NCI-H774 (cell line): ENCODE data around the gene LGALS3.
A peak's percentile ranks its signal among the peaks of the same experiment; 100 is the strongest.
"Not testable (repeated sequence)": the region's sequence is repeated elsewhere in the genome, so short reads cannot be mapped to it uniquely, and the experiment has no call there.

ENCODE experiments used
- DNase-seq: peaks from one replicate; lab custom pipeline; 2025; lab: John Stamatoyannopoulos, UW

LGALS3 gene

DNA sequence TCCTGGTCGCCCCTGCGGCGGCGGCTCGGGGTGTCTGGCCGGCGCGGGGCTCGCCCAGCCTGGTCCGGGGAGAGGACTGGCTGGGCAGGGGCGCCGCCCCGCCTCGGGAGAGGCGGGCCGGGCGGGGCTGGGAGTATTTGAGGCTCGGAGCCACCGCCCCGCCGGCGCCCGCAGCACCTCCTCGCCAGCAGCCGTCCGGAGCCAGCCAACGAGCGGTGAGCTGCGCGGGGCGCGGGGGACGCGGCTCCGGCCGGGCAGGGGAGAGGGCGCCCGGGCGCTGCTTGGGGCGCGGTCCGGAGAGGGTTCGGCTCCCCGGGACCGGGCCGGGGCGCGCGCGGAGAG, at the start of gene LGALS3:
Gene LGALS3 (plus strand): TSS at position 167 of the 342 bp plus-strand sequence. CDS start 8,122 bp downstream, outside the sequence.
- no peak for DNase-seq

DNA sequence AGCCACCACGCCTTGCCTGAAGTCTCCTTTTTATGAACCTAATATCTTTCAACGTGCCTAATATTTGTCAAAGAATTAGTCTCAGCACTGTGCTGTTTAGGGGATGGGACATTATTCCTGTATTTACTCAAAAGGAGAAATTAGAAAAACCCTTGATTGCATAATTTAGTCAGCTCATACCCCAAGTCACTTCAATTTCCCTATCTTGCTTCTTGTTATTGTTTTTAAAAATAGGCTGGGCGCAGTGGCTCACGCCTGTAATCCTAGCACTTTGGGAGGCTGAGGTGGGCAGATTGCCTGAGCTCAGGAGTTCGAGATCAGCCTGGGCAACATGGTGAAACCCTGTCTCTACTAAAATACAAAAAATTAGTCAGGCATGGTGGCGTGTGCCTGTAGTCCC, 49.1 kb upstream of the LGALS3 start:
- not testable (repeated sequence) for DNase-seq

DNA sequence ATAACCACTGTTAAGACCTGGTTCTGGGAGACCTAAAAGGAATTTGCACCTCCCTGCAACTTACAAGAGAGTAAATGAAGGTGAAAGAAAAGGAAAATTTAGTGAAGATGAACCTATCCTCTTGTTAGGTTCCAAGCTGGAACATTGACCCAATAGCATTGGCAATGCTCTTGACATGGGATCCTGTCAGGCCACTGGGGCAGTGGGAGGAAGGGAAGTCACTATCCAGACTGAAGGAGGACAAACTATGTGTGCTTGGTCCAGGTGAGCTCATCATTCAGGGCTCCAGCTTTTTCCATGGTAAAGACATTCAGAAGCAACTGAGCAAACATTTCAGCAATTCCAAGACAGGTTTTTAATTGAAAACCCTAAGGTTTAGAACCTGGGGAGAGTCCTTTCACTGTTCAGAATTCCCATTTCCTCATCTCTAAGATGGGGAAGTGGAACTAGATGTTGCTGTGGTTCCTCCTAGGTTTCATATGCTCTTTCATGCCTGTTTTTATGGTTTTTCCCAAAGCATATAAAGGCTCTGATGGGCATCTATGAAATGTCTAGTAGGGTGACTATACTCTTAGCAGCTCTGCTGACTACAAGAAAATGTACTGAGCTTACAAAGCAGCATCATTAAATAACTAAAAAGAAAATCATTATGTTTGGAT, 44.5 kb upstream of the LGALS3 start:
- no peak for DNase-seq

DNA sequence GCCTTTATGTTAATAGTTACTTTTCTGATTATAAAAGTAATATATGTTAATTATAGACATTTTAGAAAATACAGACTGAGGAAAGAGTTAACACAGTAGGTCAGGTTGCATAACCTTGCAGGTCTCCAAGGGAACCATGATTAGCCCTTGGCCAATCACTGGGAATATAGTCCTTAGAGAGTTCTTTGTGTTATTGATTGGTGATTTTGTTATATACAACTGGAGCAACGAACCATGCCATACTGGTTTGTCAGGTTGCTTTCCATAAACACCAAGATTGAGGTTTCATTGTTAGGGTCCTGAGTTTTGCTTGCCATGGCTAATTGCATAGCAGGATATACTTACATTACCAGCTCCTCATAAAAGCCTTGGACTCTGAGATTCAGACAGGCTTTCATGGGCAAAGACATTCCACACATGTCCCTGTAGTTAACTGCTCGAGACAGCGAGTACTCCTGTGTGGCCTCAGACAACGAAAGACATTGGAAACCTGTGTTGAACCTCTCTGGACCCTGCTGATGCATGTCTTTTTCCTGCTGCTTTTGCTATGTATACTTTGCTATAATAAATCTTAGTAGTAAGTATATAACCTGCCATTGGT, 43.9 kb upstream of the LGALS3 start:
- DNase-seq: no peak

DNA sequence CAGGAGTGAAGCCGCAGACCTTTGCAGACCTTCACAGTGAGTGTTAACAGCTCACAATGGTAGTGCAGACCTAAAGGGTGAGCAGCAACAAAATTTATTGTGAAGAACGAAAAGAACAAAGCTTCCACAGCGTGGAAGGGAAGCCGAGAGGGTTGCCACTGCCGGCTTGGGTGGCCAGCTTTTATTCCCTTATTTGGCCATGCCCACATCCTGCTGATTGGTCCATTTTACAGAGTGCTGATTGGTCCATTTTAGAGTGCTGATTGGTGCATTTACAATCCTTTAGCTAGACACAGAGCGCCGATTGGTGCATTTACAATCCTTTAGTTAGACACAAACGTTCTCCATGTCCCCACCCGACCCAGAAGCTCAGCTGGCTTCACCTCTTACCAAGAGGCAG, 42.1 kb upstream of the LGALS3 start:
- no peak for DNase-seq

DNA sequence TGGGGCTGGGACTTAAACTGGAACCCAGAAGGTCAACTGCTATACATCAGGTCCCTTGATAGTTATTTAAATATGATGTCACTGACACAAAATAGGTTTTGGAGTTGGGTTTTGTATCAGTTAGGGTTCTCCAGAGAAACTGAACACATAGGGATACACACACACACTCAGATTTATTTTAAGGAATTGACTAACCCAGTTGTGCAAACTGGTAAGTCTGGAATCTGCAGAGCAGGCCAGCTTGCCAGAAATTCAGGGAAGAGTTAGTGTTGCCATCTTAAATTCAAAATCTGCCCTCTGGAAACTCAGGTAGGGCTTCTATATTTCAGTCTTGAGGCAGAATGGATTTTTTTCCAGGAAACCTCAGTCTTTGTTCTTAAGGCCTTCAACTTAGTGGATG, 40.7 kb upstream of the LGALS3 start:
- DNase-seq: no peak

DNA sequence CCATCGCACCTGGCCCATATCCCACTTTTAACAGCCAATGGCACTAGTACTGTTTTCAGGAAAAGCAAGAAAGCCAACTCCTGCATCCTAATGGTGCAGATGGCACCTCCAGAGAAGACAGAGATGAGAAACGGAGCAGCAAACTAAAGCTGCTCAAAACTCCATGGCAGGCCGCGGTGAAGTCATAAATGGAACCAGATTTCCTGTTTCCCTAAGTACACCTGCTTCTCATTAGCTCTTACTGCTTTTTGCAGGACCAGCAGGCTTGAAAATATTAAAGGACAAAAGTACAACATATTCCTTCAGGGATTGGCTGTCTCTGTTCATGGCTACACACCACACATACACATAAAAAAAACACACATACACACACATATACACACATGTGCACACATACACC, 36.7 kb upstream of the LGALS3 start:
- DNase-seq: no peak

DNA sequence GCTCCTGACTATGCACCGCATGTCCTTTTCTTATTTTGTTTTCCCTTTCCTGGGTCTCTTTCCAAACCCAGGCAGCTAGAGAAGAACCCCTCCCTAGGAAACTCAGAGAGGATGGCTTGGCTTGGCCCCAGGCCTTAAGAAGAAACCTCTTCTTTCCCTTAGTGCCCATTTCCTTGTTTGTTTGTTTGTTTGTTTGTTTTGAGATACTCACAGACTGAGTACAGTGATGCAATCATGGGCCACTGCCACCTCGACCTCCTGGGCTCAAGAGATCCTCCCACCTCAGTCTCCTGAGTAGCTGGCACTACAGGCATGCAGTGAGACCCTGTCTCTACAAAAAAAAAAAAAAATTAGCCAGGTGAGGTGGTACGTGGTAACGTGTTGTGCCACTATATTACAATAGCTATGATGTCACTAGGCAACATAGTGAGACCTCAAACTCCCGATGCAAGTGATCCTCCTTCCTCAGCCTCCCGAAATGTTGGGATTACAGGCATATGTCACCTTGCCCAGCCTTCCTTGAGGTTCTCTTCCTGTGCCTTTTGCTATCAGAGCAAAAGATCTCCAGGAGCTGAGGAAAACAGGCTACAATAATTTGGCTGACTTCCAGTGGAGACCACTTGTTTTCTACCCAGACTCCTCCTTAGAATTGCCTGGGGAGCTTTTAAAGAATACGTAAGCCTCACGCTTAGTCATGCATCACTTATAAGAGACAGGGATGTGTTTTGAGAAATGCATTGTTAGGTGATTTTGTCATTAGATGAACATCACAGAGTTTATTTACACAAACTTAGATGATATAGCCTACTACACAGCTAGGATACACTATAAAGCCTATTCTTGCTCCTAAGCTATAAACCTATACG, 34.5 kb upstream of the LGALS3 start:
- no peak for DNase-seq

DNA sequence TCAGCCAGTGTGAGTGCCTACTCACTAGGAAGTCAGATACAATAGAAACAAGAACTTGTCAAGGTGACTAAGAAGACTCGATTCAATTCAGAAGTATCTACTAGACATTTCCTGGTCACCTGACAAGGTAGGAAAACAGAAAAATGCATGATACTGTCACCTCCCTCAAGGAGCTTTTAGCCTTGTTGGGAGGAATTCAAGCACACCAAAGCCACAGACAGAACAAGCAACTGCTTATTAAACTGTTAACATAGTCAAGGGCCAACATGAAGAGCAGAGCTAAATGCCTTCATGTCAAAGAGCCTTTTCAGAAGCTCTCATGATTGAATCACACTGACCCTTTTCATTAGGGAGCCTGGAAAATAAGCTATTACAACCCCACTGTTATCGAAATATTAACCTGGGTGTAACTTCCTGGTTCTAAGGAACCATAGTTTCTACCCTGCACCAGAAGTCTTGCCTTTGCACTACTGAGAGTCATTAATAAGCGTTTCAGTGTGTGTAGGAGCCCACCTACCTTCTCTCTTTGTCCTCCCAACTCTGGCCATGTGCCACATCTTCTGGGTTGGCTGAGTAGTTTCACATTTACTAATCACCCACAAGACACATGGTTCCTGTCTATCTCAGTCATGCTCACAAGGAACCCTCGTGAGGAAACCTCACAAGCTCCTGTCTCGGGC, 31.0 kb upstream of the LGALS3 start:
- DNase-seq: no peak

DNA sequence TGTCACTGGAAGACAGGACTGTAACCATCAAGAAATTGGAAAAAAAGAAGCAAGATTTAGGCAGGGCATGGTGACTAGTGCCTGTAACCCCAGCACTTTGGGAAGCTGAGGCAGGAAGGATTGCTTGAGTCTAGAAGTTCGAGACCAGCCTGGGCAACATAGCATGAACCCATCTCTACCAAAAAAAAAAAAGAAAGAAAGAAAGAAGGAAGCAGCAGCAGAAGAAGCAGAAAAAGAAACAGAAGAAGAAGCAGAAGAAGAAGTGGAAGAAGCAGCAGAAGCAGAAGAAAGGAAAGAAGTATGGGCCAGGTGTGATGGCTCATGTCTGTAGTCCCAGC, 30.5 kb upstream of the LGALS3 start:
- DNase-seq: no peak

DNA sequence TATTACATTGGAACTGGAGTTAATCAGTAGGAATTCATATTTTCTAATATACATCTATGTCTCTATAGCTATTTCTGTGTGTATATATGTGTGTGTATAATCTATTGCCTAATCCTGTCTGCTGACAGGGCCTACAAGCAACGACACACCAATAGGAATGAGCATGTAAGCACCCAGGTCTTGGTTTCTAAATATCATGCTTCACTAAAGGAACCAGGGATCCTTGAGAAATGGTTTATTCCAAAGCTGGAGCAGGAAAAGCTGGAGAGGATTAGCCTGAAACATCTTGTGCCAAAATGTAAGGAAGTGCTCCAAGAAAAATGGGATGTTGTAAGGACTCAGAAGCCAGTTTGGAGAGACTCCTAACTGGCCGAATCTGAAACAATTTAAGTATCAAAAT, 29.3 kb upstream of the LGALS3 start:
- no peak for DNase-seq

DNA sequence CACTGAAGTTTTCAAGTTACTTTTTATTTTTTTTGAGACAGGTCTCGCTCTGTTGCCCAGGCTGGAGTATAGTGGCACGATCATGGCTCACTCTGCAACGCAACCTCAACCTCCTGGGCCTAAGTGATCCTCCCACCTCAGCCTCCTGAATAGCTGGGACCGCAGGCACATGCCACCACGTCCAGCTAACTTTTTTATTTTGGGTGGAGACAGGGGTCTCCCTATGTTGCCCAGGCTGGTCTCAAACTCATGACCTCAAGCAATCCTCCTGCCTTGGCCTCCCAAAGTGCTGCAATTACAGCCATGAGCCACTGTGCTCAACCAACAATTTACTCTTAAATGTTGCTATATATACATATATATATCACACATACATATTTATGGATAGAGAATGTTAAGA, 27.4 kb upstream of the LGALS3 start:
- DNase-seq: no peak

DNA sequence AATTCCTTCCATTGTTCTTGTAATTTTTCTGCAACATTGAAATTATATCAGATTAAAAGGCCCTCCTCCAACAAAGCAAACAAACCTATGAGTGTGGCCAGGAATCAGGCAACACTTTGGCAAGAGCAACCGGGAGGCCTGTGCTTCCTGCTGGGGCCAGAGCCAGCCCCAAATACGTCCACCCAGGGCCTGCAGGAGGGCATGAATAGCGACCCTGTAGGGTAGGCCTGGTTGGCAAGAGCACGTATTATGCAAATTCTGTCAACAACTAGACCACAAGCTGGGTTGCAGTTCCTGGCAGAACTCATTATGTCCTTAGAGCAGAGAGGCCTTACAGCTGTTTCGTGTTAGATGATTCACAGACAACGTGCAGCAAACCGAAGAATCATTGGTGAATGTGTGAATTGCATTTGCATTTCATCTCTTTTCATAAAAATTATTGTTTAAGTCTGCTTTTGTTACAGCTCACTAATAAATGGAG, 26.9 kb upstream of the LGALS3 start:
- DNase-seq: peak; percentile 34

DNA sequence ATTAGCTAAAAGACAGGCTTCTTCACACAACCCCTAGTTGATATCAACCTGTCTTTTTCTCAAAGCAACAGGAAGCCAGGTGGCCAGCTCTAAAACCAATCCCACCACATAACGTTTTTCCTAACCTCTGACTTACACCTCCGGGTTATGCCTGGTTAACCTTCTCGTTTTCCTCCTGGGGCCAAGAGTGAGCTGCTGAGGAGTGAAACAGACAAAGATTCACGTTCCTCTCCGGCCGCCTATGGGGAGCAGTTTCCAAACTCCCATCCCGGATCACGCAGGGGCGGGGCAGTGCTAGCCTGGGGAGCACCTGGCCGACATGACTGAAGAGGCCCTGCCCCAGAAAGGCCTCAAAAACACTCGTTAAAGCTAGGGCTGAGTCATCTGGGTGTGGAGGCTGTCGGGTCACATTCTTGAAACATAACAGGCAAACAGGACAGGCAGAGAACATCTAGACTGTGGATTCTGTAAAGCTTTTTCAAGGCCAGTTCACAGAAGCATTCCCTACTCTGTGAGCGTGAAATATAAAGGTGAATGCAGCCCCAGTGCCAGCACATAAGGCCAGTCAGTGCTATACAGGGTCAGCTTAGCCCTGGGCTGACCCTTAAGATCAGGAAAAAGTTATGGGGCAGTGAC, 25.9 kb upstream of the LGALS3 start:
- peak; percentile 24 for DNase-seq

DNA sequence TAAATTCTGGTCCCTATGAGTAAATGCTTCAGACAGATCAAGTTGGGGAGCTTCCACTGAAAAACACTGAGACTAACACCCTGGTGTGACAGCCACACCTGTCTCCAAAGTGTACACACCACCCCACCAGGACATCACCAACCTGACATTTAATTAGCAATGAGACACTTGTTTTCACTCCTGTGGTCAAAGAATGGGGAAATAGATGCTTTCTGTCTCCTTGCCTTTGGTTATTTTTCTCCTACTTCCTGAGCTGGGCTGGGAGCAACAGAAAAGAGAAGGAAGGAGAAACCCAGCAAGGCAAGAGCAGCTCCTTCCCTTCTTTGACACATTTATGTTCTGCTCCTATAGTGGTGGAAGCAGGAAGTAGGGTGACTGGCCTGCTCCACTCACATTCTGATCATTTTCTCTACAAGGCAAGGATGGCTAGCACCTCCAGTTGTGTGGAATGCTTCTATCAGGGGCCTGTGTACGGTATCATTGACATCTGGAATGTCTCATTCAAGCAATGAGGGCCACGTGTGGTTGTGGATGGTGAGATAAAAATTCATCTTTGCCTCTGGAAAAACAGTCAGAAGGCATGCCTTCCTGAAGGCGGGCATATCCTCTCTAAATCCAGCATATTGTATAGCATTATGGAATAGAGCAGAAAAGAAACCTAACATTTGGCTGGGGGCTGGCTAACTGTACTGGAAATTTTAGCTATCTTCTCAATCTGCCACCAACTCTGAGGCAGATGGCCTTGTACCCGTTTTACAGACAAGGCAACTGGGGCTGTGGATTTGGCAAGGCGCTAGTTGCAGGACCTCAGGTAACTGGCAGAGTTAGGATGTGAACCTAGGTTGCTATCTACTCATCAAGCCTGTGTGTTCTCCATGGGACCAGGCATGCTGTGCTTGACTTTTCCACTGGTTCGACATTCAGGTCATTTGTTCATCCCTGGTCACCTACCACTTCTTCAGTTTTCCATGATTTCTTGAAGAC, 24.8 kb upstream of the LGALS3 start:
- no peak for DNase-seq

DNA sequence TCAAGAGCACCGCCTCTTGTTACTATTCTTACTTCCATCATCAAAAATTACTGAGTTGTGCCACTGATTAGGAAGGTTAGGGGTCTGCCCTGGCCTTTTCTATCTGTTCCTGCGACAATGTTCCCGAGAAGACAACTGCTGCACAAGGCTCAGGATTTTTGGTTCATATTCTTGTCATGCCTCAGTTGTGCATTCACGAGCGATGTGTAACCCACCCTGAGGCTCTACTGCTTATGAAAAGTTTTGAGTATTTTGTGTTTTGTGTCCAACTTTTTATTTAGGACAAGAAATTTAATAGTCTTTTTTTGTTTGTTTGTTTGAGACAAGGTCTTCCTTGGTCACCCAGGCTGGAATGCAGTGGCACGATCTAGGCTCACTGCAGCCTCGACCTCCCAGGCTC, 23.1 kb upstream of the LGALS3 start:
- DNase-seq: no peak

DNA sequence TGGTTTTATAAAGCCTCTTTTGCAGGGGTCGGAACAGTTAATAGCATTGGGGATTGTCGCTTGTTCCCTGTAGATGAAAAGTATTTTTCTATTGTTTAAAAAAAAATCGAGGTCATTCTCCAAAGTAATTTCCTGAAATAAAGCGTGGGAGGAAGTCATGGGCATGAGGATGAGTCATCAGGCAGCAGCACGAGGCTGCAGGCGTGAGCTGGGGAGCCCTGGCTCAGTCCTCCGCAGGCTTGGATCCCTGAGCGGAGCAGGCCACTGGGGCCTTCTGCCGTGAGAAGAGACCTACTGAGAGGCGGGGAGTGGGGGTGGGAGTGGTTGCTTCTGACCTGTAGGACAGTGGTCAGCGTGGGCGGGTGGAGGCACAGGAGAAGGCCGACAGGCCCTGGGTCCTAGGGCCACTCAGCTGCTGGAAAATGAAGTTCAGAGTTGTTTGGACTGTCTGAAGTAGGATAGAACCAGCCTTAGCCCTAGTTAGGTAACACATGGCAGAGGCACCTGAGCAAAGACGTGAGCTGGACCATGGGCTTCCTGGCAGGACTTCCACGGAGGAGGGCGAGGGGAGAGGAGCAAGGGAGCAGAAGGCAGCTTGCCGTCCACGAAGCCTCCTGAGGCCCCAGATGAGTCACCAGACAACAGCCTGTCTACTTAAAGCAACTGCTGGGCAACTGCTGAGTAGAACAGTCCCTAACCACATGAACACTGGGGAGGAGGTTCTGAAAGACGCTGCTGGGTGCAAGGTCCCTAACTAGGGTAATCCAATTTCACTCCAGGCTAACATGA, 21.1 kb upstream of the LGALS3 start:
- DNase-seq: no peak

DNA sequence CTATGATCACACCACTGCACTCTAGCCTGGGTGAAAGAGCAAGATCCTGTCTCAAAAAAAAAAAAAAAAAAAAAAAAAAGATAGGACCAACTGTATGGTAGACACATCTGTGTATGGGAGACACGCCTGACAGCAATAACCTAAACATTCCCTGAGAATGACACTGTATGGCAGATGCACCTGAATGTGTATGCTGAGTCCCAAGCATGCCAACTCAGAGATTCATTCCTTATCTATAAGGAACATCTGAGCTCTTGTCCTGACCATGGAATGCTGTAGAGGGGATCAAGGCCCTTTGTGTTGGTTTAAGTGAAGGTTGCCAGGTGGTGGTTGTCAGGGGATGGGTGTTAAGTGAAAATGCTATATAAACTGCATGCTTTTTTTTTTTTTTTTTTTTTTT, 19.2 kb upstream of the LGALS3 start:
- no peak for DNase-seq

DNA sequence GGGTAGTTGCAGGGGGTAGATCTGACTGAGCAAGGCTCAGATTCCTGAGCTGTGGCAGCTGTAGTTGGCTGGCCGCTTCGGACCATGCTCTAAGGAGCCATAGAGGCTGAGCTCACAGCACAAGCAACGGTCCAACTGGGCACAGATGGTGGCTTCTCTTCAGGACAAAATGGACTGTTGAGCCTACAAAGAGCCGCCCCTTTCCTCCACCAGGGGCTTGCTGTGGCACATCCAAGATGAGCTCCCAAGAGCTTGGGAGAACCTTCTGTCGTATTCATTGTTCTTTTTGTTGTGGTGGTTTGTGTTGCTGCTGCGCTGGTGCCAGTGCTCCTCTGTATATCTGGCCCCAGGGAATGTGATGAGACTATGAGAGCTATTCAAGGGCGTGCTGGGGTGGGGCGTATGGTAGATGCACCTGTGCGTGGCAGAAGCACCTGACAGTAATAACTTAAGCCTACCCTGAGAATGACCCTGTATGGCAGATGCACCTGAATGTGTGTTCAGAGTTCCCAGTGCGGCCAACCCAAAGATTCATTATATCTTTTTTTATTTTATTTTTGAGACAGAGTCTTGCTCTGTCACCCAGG, 17.8 kb upstream of the LGALS3 start:
- no peak for DNase-seq

DNA sequence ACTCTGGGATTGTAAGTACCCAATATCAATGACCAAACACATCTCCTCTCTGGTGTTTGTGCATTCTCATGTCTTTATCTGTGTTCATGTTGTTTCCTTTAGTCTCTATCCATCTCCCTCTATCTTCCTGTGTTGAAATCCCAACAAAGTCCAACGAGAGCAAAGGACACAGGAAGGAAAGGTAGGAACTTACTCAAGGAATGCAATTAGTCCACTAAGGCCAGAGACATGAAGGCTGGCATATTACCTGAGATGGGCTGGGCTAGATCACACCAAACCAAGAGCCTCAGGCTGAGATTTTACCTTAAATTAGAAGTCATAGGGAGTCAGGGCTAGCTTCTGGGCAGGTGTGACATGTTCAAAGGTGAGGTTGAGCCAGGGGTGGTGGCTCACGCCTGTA, 14.3 kb upstream of the LGALS3 start:
- DNase-seq: no peak
